Stimulated activated CD4-positive, alpha-beta T cell treated with anti-CD3 and anti-CD28 coated beads, TNF-alpha, amount 100 ng/mL, for 1 hour (primary cell): ENCODE measurements around the gene BLOC1S5.

Experiments used
- DNase-seq, 3 donors: peaks; one replicate each; pipeline ENCODE4 v3.0.0-alpha.2; 2020; ENCODE audit warnings: low read depth in 3 of 3, low spot score in 1 of 3

BLOC1S5 gene

DNA sequence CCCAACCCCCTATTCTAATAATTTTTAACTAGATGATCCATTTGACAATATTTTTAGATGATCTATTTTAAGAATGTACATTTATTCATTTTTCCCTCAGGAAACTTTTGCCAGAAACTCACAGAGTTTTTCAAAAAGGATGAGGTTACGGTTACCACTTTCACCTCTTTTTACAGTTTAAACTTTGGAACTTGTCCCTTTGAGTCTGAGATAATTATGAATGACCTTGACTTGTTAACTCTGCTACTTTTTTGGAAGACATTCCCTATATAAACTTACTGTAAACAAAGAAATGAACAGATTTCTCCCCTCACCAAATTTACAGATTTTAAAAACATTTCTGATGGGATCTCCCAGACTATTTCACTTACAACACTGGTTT, 18.4 kb upstream of the BLOC1S5 start:
- no peak for DNase-seq

DNA sequence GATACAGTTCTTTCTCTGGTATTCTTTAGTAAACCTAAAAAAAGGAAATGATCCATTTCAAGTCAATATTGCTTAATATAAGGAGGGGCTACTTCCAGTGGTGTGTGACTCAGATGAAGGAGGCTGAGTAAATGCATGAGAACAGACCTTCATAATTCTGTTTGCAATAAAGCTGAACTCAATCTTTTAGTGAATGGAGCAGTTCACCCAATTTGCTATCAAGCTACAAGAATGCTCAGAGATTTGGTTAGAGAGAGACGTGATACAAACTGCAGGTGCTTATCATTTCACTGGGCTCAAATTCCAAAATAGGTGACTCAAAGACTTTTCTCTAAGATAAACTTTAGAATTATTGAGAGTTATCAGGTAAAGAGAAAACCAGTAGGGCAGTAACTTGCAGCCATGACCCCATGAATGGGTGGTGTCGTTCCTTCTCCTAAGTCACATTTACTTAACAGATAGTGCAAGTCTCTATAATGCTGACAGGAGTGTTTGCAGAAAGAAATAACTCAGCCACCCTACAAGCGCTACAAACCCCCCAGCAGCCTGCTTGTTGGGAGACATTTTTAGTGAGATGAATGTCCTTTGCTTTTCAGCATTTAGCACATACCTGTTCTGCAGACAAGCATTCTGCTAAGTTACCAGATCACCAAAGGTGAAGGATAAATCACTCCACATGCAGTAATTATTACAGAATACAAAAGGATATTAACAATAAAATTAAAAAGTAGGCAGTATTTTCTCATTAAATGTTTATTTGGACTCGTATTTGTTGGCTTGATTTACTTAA, 16.4 kb upstream of the BLOC1S5 start:
- DNase-seq: no peak

DNA sequence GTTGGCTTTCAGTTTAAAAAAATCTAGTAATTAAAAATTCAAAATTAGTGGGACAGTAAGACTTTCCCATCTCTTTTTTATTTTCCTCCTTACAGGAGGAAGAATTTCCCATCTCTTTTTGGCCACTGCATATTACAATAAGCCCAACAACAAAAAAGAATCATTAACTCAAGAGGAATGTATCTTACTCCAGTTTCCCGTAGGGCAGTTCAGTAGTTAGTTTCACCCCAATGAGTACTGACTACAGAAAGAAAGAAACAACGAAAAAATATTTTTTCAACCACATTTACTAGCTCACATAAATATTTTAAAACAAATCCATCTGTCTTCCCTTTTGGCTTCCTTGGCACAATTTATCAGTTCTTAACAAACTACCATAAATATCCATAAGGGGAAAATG, 14.9 kb upstream of the BLOC1S5 start:
- DNase-seq: no peak

DNA sequence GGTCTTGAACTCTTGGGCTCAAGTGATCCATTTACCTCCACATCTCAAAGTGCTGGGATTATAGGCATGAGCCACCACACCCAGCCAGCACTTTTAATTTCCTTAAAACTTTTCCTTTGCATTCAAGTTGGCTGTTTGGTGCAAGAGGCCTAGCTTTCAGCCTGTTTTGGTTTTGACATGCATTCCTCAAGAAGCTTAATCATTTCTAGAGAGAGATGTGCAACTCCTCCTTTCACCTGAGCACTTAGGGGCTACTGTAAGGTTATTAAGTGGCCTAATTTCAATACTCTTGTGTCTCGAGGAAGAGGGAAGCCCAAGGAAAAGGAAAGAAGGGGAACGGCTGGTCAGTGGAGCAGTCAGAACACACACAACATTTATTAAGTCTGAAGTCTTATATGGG, 13.8 kb upstream of the BLOC1S5 start:
- DNase-seq: no peak

DNA sequence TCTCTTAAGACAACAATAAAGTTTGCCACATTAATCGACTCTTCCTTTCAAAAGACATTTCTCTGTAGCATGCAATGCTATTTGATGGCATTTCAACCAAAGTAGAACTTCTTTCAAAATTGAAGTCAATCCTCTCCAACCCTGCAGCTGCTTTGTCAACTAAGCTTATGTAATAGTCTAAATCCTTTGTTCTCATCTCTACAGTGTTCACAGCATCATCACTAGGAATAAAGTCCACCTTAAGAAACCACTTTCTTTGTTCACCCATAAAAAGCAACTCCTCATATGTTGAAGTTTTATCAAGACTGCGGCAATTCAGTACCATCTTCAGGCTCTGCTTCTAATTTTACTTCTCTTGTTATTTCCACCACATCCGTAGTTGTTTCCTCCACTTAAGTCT, 11.5 kb upstream of the BLOC1S5 start:
- DNase-seq: no peak

DNA sequence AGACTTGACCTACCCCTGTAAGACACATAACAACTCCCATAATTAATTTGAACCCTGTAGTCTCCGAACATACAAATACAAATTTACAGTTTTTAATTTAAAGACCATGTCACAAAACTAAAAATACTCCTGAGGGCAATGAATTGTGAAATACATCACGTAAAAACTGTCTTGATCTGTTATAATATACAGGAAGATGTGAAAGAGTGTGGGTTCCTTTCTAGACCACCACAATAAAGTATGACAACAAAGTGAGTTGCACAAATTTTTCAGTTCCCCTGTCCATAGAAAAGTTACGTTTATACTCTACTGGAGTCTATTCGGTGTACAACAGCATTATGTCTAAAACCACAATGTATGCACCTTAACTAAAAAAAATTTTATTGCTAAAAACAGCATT, 11.0 kb upstream of the BLOC1S5 start:
- DNase-seq: no peak

DNA sequence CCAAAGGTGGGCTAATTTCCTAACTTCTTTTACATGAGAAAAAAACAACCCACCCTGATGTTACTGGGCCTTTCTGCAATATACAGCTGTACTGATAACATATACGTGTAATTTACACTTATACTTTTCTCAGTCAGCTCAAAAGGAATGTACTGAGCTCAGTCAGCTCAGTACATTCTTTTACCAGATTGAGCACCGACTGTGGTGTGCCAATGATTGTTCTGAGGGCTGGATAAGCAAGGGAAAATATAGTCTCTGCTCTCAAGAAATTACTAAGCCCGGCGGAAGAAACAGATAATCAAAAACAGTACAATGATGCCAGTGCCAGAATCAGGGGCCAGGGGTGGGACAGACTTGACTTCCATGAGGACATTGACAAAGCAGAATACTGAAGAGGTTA, 10.0 kb upstream of the BLOC1S5 start:
- DNase-seq: no peak

DNA sequence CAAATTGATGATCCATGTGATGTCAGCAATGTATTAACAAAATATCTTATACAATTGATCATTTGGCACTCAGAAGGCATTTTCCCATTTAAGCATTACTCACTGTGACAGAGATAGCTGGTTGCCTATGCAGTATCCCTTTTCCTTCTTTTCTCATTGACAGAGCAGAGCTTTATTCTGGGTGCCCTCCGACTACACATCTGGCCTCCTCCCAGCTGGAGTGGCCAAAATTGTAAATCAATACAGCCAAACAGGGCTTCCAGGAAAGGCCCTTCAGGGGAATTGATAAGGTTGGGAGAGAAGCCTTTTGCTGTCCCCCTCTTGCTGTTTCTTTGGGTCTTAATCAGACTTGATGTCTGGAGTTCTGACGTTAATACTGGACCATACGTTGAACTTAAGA, 9.6 kb upstream of the BLOC1S5 start:
- DNase-seq: no peak

DNA sequence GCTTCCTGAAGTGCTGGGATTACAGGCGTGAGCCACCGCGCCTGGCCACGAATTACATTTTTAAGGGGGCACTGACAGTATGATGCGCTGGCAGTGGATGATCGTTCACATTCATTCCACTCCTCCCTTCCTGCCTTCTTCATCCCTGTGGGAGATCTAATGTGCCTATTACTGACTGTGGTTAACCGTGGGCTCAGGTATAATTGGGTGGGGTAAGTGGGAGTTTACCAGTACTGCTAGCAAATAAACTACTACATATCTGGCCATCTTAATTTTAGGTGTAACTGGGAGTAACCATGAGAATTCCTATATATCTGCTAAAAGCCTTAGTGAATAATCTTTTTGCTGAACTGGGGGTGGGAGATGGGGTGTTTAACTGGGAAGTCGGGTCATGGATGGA, 6.5 kb upstream of the BLOC1S5 start:
- no peak for DNase-seq

DNA sequence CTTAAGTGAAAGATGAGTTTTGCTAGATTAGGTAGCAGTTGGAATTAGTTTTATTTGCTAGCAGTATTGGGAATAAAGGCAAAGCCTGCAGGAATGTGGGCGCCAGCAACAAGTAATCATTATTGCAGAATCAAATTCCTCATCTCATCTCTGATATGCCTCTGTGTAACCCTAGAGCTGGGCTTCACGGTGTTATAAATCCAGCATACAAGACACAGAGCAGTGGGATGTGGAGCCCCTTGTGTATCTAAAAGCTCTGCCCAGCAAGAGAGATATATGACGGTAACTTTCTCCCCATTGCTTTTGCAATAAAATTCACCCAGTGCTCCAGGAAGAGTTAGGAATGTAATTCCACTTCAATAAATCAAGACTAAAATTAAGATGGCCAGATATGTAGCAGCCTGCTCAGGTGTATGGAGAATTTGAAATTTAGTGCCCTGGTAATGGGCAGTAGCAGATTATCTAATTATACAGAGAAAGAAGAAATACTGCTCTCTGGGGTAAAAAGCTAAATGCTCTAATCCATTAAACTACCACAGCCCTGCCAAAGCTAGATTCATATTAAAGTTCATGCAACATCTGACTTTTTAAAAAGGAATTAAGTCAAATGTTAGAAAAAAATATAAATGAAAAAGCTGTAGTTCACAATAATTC, 5.6 kb upstream of the BLOC1S5 start:
- no peak for DNase-seq

DNA sequence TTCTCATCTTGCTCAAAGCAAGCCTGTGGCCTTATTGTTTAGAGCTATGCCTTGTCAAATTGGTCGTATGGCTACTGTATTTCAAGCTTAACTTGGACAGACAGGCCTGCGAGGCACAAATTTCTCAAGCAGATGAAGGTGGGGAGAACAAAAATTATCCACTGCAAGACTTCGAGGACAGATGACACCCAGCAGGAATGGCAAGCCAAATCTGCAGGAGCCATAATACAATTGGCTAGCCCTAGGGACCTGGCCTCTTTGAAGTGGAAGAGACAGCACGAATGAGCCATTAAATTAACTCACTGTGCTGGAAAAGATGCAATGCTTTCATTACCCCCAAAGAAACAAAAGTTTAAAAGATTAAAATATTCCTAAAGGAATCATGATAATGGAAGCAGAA, 5.0 kb upstream of the BLOC1S5 start:
- DNase-seq: no peak

DNA sequence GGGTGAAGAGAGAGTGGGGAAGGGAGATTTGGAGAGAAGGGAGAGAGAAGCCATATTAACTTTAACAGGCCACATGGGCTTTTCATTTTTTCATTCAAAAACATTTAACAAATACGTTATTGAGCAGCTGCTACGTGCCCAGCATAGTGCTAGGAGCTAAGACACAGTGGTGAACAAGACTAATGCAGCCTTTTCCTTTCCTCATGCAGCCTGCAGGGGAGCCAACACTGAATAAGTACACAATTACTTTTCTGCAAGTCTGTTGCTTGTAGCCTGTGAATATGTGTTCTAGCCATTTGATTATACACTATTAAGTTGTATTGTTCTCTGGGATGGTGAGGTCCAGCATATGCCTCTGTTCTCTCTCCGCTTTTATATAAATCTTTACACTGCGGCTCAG, 1.9 kb upstream of the BLOC1S5 start:
- no peak for DNase-seq

DNA sequence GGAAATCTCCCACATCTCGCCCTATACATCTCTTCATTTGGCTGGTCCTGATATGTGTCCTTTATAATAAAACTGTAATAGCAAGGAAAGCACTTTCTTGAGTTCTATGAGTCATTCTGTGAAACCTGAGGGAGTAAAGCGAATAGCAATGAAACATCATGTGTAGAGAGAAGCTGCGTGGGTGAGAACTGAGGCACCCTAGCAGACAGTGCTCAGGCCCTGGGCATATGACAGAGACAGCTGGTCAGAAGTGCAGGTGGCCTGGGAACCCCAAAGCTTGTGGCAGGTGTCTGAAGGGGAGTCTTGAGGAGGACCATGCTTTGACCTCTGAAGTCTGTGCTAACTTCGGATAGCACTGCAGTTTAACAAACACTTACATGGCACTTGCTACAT, 1.3 kb upstream of the BLOC1S5 start:
- DNase-seq: peak in 1 of 3 donors; percentile 7

DNA sequence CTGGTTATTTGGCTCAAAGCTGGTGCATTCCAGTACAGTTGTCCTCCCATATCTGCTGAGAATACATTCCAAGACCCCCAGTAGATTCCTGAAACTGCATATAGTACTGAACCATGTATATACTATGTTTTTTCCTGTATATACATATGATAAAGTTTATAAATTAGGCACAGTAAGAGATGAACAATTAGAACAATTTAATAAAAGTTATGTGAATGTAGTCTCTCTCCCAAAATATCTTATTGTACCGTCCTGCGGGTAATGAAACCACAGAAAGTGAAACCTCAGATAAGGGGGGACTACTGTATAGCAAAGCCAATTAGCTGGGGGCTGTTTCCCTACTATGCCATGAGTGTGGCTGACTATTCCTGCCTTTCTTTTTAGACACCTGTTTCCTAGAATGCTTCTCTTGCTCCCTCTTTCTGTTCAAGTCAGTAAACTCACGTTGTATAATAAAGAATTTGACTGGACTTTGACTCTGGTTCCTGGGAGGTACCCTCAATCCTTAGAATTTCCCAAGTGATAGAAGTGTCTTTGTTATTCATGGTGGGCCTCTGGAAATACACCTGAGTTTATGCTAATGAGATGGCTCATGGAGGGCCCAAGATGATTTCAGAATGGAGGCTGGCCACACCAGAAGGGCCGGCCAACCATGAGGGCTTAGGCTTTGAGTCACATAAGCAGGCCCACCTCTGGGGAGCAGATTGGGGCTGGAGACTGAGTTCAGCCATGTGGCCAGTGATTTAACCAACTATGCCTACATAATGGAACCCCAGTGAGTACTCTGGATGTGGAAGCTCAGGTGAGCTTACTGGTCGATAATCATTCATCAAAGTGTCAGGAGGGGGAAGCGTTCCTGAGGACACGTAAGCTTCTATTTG, 689 bp upstream of the BLOC1S5 start:
- DNase-seq: no peak

DNA sequence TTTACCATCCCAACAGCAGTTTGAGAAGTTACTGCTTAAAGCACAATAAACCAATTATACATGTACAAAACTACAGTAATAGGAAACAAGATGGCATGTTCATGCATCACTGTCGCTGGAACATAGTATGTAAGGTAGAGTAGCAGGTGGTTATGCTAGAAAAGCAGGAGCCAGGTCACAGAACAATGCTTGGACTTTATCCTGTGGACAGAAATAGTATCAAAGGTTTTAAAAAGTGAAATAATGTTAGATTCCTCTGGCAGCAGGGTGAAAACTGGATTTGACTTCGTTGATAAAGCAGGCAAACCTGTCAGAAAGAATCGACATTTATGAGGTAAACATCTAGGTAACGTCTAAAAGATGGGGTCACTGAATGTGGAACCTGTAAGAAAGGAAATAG, 2.5 kb downstream of the BLOC1S5 start:
- no peak for DNase-seq

DNA sequence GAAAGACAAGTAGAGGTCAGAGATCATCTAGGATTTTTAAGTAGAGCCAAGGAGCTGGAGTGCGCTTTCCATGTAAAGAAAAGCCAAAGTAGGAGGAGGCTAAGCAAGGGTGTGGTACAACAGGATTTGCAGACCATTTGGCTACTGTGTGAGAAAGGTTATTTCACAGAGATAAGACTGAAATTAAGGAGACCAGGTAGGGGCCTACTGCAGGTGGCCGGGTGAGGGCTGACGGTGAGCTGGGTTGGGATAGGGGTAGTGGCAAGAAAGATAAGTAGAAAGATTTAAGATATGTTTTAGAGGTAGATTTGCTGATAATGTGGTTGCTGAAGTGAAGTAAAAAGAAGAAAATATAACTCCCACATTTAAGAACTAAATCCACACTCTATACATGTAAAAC, 3.8 kb downstream of the BLOC1S5 start:
- no peak for DNase-seq

DNA sequence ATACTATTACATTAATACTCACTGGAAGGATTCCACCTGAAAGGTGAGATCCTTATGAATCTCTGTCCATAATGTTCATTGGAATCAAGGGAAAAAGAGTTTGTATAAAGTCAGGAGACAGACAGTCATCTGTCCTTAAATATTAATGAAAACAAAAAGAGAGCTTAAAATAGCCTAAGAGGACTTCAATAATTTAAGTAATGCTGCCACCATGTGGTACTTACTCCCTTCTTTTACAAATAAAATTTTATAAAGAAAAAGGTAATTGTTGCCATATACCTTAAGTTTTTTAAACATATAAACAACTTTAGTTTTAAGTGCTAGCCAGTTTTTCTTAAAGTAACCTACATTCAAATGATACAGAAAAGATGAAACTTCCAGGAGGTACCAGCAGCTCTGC, 5.1 kb downstream of the BLOC1S5 start:
- no peak for DNase-seq

DNA sequence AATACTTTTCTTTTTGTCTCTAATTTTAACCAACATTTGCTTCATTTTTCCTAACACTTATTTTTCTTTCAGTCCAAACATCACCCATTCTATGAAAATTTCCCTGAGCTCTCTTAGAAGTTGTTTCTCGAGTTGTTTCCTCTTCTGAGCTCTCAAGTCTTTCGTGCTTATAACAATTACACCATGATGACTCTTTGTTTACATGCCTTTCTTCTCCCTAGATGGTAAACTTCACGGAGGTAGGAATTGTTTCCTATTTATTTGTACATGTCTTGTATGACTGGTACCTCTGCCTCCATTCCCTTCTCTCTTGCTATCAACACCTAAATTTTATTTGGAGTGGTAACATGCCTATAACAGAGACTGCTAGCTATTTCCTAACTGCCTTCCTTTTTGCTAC, 6.4 kb downstream of the BLOC1S5 start:
- no peak for DNase-seq

DNA sequence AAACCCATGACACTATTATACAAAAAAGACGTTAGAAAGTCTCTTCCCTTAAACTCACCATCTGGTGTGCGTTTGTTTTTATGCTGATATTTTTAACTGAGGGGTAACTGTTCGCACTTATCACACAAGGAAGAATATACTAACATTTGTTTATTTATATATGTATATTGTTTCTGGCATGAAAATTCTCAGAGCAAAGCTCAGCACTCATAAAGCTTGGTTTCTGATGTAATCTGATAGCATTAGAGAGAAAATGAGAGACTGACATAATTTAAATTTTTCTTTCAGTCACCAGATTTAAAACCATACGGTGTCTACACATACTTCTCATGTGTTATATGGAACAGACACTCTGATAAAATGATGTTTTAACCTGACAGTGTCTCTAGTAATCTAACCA, 6.9 kb downstream of the BLOC1S5 start:
- DNase-seq: no peak

DNA sequence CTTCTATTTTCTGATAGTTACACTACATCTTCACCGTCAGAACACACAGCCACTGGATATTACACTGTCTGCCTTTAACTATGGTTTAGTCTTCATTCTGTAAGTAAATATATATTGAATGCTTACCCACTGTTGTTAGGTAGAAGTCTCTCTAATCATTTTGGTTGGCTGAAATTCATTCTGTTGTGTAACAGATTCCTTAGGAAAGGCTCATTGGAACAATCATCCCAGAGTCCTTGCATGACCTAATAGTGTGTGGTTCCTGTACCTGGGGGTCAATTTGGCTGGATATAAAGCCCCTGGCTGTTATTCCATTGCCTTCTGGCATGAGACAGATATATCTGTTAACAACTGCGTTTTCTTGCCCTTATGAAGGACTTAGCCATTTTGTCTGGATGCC, 9.9 kb downstream of the BLOC1S5 start:
- DNase-seq: no peak

DNA sequence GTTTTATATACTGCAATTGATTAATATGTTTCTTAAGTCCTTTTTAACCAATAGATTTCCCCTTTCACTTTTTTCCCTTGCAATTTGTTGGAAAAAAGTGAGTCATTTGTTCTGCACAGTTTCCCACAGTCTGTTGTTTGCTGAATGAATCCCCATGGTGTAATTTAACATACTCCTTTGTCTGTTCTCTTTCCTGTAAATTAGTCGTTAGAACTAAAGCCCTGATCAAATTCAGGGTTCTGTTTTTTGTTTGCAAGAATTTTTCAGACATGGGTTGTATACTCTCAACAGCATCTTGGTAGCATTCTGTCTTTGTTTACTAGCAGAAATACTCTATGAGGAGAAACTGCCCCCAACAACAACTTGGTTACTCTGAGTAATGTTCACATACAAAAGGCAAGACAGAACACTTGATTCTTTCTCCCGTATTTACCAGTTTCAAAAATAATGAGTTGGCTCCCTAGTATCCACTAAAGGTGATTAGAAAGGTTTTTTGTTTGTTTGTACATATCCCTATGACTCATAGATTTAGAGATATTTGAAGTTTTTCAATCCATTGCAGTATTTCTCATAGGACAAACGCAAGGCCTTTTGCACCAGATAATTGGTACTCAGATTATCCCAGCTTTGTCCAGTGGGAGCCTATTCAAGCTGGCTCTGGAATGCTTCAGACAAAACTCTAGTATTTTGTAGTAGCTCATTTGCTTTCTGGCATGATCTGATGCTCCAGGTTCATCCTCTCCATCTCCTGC, 16.5 kb downstream of the BLOC1S5 start:
- no peak for DNase-seq
